Hindlimb muscle (tissue), 1 donor: ENCODE measurements around the gene CFAP92. TPM values are rescaled to one million over a fixed set of nuclear protein-coding genes. Genes with fewer than 3 reads are reported as not detected.
A peak's percentile ranks its signal among the peaks of the same experiment; 100 is the strongest.
"Not testable (repeated sequence)": the region's sequence is repeated elsewhere in the genome, so short reads cannot be mapped to it uniquely, and the experiment has no call there.

Experiments used
- DNase-seq: peaks from one replicate; pipeline ENCODE4 v3.0.0-alpha.2; 2013
- polyA plus RNA-seq: library from polyadenylated mRNA; unstranded; fragments of 120-200 nt; gene quantifications from one replicate; pipeline ENCODE4 v1.2.1, GENCODE V29; 2013; ENCODE audit not compliant: insufficient read length

Gene CFAP92
- polyA plus RNA-seq, 1 donor = 1.4 TPM

GRCh38 chr3:128895843-128896697 lies 97.8 kb downstream of the CFAP92 start:
- DNase-seq = no peak

- no peak for DNase-seq
Measured at GRCh38 chr3:128889139-128889894, 104.6 kb downstream of the CFAP92 start.

GRCh38 chr3:128884992-128885391 lies 108.9 kb downstream of the CFAP92 start:
- no peak for DNase-seq

GRCh38 chr3:128882719-128883118 lies 111.2 kb downstream of the CFAP92 start:
- DNase-seq = no peak

GRCh38 chr3:128881576-128881975 lies 112.3 kb downstream of the CFAP92 start:
- DNase-seq = no peak

- DNase-seq = not testable (repeated sequence)
Measured at GRCh38 chr3:128880455-128880854, 113.4 kb downstream of the CFAP92 start.

- DNase-seq = no peak
Measured at GRCh38 chr3:128879991-128880390, 113.9 kb downstream of the CFAP92 start.

GRCh38 chr3:128879125-128879969 lies 114.5 kb downstream of the CFAP92 start, which contains the start of gene ACAD9:
Gene ACAD9 (plus strand): TSS chr3:128879620. CDS start chr3:128879692, 72 bp downstream.
- peak; percentile 98 for DNase-seq

- DNase-seq = peak; percentile 23
Measured at GRCh38 chr3:128878556-128879124, 115.2 kb downstream of the CFAP92 start.

- DNase-seq = no peak
Measured at GRCh38 chr3:128878011-128878457, 115.8 kb downstream of the CFAP92 start.

- no peak for DNase-seq
Measured at GRCh38 chr3:128875556-128876120, 118.2 kb downstream of the CFAP92 start.

GRCh38 chr3:128874481-128875180 lies 119.2 kb downstream of the CFAP92 start:
- DNase-seq = no peak

- no peak for DNase-seq
Measured at GRCh38 chr3:128873244-128874022, 120.4 kb downstream of the CFAP92 start.

- no peak for DNase-seq
Measured at GRCh38 chr3:128872744-128873143, 121.1 kb downstream of the CFAP92 start.

GRCh38 chr3:128872282-128872681 lies 121.6 kb downstream of the CFAP92 start:
- DNase-seq = no peak

GRCh38 chr3:128870347-128870746 lies 123.5 kb downstream of the CFAP92 start:
- DNase-seq = no peak

- no peak for DNase-seq
Measured at GRCh38 chr3:128867200-128868125, 126.4 kb downstream of the CFAP92 start.

- DNase-seq = peak; percentile 36
Measured at GRCh38 chr3:128864849-128865804, 128.7 kb downstream of the CFAP92 start.
